Activated CD8-positive, alpha-beta memory T cell treated with anti-CD3 and anti-CD28 coated beads for 4 hours (primary cell): ENCODE data around the gene SLC35G1.
A peak's percentile ranks its signal among the peaks of the same experiment; 100 is the strongest.

ENCODE experiments used
- DNase-seq, 2 donors: peaks; one replicate each; pipeline ENCODE4 v3.0.0-alpha.2; 2020; ENCODE audit warnings: low read depth in 2 of 2

Gene SLC35G1, protein sequence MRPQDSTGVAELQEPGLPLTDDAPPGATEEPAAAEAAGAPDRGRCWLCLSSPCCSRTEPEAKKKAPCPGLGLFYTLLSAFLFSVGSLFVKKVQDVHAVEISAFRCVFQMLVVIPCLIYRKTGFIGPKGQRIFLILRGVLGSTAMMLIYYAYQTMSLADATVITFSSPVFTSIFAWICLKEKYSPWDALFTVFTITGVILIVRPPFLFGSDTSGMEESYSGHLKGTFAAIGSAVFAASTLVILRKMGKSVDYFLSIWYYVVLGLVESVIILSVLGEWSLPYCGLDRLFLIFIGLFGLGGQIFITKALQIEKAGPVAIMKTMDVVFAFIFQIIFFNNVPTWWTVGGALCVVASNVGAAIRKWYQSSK

DNA sequence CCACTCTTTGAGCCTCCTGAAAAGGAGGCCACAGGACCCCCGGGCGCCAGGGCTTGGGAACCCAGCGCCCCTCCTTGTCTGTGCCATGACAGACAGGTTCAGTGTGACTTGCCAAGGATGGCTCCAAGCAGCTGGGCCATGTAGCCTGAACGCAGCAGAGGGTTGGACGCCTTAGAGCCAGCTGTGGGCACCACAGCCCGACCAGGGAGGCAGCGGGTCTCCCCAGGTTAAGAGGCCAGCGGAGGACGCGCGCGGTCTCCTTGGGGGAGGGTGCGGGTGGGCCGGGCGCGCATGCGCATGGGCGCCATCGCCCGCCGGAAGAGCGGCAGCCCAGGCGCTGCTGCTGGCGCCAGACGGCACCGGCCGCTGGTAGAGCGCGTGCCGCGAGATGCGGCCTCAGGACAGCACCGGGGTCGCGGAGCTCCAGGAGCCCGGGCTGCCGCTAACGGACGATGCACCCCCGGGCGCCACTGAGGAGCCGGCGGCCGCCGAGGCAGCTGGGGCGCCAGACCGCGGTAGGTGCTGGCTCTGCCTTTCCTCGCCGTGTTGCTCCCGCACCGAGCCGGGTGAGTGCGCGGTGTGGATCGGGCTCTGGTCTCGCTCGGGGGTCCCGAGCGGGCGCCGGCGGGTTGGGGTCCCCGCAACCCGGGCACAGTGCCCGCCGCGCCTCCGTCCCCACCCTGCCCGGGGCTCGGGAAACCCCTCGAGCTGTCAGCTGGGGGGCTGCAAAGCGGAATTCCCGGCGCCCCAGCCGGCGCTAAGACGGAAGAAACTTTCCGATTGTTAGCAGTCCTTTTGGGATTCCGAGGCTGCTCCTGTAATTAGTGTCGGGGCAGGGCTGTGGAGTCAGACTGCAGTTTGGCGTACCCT, at the start of gene SLC35G1:
Gene SLC35G1, plus strand, starts transcription at position 333 of the 870 bp plus-strand sequence. Its CDS starts 56 bp downstream, at position 389.
- DNase-seq: peak; percentile 45 to 52

DNA sequence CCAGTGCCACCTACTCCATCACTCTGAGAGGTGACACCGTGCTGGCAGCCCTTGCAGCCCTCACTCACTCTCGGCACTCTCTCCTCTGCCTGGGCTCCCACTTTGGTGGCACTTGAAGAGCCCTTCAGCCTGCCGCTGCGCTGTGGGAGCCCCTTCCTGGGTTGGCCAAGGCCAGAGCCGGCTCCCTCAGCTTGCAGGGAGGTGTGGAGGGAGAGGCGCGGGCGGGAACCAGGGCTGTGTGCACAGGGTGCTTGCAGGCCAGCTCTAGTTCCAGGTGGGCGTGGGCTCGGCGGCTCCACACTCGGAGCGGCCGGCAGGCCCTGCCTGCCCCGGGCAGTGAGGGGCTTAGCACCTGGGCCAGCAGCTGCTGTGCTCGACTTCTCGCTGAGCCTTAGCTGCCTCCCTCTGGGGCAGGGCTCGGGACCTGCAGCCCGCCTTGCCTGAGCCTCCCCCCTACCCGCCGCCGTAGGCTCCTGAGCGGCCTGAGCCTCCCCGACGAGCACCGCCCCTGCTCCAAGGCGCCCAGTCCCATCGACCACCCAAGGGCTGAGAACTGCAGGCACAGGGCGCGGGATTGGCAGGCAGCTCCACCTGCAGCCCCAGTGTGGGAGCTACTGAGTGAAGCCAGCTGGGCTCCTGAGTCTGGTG, 48.7 kb upstream of the SLC35G1 start:
- no peak for DNase-seq

DNA sequence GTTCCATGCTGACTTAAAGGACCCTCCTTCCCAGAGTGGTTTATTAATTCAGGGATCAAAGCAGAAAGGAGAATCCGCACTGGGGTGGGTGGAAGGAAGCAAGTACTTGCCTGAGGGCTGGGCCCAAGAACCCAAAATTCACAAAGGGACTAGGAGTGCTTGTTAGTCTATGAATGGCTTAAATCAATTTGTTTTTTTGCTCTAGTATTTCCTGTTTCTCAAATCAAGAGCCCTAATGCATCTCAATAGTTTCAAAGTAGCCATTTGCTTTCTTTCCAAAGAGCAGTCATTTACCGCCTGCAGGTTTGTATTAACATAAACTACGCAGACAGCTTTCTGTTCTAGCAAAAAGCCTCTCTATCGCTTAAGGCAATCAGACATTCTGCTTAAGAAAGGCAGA, 44.2 kb upstream of the SLC35G1 start:
- no peak for DNase-seq

DNA sequence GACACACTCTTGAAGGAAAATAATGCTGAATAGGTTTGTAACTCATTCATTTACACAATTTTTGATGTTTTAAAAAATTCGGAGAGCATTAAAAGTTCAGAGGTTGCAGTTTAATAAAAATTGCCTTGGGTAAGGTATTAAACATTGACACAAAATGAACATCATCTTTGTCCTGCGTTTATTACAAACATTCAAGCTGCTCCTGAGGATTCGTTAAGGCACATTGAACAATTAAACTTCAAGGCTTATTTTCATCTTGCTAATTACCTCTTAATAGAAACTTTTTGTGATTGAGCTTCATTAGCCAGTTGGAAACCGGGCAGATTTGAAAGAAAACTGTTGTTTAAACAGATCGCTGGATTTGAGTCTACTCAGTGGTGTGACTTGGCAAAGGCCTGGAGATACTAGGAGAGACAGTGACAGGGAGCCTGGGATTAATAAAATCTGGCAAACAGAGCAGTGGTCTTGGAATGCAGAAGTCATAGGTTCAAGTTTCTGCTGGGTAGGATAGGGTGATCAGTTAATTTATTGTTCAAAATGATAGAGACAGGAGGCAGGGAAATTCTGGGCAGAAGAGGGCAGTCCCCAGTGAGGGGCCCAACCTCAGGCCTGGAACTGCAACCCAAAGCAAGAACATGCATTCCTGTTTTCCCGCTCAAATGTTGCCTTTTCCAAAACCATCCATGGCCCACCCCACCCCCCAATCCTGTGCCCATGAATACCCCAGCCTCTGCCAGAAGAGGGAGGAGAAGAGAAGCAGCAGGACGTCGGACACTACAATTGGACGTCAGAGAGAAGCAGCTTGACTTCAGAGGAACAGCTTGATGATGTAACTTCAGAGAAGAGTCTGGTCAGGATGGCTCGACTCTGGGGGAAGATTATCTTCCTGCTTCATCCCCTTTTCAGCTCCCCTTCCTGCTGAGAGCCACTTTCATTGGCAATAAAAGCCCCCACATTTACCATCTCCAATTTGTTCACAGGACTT, 43.5 kb upstream of the SLC35G1 start:
- no peak for DNase-seq

DNA sequence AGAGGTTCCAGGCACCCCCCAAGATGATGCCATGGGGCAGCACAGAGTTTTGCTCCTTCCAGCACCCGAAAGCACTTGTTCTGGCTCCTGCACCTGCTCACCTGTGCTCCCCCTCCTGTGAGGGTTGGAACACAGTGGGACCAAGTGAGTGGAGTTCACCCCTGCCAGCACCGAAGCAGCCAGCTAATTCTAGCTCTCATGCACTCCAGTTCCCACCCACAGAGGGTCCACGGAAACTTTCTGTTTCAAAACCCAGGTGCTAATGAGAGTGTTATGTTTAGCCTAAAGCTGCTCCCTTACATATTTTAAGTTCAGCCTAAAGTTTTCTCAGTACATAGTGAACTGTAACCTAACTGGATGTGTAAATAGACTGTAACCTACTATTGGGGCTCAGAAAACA, 42.6 kb upstream of the SLC35G1 start:
- DNase-seq: no peak

DNA sequence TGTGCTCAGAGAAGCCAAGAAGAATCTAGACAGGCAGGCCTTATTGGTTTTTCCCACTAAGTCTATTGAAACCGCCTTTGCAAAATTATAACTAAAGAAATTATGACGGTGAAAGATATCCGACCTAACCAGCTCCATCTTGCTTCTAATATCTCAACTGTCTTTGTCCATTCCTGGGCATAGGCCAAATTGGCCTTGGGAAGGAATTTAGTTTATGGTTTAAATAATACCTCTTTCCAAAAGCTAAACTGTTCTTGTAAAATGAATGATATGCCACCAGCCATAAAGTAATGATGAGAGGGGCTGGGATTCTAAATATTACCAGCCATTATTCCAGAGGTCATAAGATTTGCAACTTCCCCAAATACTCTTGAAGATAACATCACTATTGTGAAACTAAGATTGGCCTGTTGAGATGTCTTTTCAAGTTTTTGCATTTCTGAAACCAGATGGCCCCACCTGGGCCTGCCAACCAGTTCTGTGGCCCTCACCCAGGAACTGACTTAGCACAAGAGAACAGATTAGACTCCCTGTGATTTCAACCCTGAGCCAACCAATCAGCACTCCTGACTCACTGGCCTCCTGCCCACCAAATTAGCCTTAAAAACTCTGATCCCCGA, 41.2 kb upstream of the SLC35G1 start:
- DNase-seq: no peak

DNA sequence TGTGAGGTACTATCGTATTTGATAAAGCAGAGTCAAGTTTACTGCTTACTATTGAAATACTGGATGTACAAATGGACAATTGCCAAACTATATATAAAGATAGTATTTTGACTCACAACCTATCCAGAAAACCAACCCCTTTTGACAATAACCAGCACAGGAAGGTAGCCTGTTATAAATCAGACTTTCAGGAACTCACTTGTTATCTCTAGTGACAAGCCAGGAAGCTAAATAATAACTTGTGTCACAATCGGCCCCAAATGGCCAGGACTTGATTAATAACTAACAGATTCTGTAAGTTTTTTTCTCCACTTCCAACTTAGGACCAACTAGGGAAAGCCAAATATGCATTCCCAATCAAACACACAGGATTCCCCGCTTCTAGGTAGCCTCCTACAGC, 38.8 kb upstream of the SLC35G1 start:
- no peak for DNase-seq

DNA sequence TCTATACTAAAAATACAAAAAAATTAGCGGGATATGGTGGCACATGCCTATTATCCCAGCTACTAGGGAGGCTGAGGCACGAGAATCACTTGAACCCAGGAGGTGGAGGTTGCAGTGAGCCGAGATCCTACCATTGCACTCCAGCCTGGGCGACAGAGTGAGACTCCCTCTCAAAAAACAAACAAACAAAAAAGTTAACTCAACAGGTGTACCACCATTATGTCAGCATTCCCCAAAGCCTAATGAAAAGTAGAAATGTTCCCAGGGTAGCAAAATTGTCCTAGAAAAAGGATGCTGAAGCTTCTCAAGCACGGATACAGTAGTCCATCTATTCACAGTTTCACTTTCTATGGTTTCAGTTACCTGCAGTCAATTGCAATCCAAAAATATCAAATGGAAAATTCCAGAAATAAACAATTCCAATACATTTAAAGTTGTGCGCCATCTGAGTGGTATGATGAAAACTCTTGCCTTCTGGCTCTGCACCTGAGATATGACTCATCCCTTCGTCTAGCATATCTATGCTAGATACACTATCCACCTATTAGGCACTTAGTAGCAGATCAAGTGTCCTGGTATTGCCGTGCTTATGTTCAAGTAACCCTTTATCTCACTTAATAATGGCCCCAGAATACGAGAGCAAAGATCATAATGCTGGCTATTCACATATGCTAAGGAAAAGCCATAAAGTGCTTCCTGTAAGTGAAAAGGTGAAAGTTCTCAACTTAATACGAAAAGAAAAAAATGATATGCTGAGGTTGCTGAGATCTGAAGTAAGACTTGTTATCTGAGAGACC, 37.2 kb upstream of the SLC35G1 start:
- DNase-seq: no peak

DNA sequence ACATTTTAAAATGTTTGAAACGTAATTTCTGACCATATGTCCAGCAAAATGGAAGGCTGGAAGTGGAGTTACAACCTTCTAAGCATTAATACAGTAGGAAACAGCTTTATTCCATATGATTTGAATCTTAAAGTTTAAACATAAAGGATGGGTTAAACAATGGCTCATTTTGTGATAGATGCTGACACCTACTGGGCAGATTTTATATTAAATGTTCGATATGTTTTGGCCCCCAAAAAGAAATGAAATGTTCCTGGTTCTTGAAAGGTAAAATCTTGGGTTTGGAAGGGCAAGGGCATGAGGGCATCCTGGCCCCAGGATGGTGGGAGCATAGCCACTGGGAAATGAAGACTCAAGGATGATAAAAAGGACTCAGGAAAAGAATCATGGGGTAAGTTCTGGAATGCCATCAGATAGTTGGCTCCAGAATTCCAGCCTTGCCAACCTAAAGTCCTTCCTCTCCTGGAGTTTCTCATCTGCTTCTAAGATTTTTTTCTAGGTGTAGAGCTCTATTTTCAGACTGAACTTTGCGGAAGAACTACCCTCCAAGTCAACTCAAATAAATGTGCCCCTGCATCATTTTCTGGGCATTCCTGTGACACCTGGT, 34.6 kb upstream of the SLC35G1 start:
- DNase-seq: no peak

DNA sequence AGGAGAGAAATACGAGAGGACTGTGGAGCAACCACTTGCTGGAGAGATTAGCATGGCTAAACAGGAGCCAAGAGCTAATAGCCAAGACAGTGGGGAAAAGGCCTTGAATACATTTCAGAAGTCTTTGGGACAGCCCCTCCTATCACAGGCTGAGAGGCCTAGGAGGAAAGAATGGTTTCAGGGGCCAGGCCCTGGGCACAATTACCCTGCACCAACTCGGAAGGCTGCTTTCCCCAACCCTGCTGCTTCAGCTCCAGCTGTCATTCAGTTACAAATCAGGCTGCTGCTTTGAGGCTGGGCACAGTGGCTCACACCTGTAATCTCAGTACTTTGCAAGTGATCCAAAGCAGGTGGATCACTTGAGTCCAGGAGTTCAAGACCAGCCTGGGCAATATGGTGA, 32.0 kb upstream of the SLC35G1 start:
- no peak for DNase-seq

DNA sequence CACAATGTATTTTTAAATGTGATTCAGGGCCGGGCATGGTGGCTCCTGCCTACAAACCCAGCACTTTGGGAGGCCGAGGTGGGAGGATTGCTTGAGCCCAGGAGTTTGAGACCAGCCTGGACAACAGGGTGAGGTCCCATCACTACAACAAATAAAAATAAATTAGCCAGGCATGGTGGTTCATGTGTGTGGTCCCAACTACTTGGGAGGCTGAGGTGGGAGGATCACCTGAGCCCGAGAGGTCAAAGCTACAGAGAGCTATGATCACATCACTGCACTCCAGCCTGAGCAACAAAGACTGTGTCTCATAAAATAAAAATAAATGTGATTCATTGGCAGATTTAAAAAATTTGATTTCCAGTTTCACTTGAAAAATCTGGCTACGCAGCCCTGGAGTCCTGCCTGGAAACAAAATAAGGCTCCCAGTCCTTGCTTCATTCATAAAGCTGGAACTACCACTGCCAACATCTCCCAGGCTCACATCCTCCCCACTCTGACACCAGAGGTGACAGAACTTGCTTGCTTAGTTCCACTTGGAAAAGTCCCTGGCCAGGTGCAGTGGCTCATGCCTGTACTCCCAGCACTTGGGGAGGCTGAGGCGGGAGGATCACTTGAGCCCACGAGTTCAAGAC, 27.9 kb upstream of the SLC35G1 start:
- DNase-seq: no peak

DNA sequence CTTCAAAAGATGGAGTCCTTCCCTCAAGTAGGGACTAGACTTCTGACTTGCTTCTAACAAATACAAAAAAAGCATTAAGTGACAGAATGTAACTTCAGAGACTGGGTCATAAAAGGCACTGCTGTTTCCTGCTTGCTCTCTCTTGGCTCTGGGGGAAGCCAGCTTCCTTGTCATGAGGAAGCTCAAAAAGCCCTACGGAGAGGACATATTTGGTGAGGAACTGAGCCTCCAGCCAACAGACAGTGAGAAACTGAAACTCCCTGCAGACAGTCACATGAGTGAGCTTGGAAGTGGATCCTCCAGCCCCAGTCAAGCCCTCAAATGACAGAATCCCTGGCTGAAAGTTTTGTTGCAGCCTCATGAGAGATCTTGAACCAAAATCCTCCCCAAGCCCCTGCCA, 26.3 kb upstream of the SLC35G1 start:
- DNase-seq: no peak

DNA sequence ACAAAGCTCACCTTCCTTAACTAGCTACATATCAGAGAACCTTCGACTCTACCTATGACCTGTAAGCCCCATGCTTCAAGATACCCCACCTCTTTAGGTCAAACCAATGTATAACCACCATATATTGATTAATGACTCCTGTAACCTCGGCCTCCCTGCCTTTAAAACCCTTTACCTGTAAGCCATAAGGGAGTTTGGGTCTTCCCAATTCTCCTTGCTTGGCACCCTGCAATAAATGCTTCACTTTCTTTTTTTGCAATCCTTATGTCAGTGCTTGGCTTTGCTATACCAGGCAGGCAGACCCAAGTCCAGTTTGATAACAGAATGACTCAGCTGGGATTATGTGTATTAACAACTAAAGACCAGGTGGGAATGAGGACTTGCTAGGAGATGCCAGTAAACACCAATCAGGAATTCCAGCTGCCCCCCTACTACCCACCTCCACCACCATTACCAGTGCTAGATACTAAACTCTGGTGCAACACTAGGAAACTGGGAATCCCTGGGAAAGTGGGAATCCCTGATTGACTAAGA, 22.0 kb upstream of the SLC35G1 start:
- no peak for DNase-seq

DNA sequence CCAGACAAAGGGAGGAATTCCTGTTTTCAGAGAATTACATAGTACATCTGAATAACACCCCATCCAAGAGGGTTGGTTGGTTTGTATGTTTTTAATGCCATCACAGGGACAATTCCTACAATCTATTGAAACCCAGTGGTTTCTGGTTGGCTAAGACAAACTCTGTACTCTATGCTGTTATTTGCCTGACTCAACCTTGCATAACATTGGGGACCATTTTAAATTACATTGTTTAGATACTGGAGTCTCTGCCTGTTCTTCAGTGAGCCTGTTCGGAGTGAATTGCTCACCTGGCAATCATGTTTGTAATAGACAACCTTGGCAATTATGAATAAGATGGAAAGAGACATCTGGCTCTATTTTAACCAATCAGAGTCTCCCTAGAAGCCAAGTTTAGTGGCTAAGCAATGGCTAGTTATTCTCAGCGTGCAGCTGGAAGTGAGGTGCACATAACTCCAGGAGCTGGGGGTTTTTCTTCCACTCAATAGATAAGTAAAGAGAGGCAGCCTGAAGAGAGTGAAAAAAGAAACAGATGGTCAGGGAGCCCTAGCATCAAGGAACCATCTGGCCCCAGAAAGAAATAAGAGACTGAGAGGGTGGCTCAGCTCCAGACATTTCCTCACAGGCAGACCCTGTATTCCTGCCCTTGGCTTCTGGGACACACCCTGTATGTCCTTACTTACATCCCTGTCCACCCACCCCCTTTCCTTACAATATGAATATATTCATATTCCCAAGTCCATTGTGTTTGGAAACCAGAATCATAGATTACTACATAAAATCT, 21.2 kb upstream of the SLC35G1 start:
- DNase-seq: no peak

DNA sequence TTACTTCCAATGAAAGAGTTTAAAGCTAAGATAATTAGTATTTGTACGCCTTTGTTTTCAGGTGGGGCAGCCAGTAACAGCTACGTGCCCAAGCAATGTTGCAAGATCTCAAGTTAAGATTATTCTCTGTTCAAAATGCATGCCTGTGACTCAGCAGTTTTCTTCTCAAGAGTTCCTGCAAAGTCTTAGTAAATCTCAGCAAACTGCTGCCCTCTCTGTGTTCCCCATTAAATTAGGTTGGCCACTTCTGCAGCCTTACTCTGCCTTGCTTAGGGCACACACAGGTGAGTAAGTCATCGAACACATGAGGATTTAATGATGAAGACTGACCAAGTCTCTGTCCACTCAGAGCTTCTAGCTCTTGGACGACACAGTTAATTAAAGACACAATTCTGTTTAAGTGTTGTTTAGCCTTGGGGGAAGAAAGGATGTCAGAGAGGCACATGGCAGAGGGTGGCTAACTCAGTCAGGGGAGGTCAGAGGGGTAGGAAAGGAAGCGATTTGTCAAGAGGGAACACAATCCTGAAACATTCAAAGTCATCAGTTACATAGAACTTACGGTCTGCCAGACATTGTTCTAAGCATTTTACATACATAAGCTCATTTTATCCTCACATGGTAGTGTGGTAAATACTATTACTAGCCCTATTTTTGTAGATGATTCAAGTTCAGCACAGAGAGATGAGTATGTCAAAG, 20.2 kb upstream of the SLC35G1 start:
- DNase-seq: no peak

DNA sequence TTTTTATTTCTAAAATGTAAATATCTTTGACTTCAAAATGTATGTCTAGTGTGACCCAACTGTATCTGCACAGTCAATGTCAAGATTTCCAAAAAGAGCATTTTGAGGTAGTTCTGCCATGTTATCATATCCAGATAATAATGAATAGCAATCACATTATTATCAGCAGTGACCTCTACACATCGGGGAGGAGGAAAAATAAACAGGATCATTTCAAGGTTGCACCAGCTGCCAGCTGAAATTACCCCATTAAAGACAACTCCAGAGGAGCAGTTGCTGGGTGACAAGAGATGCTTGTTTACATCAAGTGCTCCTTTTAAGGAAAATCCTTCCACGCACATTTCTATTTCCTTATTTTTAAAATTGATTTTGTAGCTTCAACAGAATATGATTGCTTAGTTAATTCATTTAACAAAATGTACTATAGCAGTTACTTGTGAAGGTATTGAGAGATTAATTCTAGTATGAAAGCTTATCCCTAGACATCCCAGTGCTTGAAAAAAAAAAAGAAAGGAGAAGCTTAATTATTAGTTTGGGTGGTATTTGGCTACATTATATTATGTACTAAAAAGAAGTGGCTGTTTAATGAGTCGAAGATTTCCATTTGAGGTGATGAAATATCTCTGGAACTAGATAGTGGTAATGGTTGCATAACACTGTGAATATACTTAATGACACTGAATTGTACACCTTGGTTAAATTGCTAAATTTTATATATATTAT, 19.3 kb upstream of the SLC35G1 start:
- no peak for DNase-seq

DNA sequence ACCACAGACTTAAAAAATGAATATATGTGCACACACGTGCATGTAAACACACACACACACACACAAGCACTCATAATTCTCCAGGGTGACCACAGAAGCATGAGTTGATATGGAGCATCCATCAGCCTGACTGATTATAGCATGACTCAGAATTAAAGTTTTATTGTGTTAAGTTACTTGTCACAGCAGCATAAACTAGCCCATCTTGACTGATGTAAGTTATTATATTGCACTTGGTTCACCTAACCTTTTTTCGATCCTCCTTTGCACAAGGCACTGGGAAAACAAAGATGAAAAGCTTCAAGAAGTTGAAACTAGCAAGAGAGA, 18.8 kb upstream of the SLC35G1 start:
- DNase-seq: no peak
